SHP77 (cell line): ENCODE results near the gene TCP10L.
A peak's percentile ranks its signal among the peaks of the same experiment; 100 is the strongest.
"Not testable (repeated sequence)": the region's sequence is repeated elsewhere in the genome, so short reads cannot be mapped to it uniquely, and the experiment has no call there.

Experiments
- DNase-seq, 2 experiments: peaks; one replicate each; lab custom pipeline; 2025; lab: John Stamatoyannopoulos, UW

The TCP10L gene, protein sequence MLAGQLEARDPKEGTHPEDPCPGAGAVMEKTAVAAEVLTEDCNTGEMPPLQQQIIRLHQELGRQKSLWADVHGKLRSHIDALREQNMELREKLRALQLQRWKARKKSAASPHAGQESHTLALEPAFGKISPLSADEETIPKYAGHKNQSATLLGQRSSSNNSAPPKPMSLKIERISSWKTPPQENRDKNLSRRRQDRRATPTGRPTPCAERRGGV

DNA sequence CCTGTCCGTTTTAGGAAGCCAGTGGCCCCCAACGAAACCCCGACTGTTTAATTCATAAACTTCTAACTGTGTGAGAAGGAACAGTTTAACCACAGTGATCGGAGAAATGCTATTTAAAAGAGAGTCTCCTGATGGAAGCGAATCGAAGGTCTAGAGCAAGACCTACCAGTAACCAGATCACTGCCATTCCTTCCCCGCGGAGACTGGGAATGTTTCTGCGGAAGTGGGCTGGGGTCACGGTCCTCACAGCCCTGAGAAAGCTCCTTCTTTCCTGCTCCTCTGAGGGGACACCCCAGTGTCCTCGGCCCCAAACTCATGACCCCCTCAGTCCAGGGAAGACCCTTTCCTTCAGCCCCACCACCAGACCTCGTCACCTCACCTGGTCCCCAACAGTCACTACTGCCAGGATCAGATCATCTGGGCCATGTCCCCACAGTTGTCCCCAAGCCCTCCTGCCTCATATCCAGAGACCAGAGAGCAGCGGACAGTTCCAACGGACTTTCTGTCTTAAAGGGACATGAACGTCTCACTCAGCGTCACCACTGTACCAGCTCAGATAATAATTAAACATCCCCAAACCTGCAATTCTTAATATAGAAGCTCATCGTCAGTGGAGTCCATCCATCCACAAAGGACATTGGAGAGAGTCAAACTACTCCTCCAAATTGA is at the start of gene TCP10L:
TCP10L (minus strand) TSS at position 482 of the 669 bp plus-strand sequence. CDS start 1,219 bp downstream, outside the sequence.
- no peak for DNase-seq

DNA sequence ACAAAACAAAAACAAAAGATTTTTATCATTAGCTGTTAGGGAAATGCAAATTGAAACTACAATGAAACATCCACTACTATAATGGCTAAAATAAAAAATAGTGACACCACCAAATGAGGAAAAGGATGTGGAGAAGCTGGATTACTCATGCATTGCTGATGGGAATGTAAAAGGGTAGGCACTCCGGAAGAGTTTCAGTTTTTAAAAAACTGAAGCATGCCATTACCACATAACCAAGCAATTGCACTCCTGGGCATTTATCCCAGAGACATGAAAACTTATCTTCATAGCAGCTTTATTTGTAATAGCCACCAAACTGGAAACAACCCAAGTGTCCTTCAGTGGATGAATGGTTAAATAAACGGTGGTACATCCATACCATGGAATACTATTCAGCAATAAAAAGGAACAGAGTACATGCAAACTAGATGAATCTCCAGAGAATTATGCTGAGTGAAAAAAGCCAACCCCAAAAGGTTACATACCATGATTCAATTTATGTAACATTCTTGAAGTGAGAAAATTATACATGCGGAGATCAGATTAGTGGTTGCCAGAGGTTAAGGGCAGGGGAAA is 41.4 kb upstream of the TCP10L start:
- no peak for DNase-seq

DNA sequence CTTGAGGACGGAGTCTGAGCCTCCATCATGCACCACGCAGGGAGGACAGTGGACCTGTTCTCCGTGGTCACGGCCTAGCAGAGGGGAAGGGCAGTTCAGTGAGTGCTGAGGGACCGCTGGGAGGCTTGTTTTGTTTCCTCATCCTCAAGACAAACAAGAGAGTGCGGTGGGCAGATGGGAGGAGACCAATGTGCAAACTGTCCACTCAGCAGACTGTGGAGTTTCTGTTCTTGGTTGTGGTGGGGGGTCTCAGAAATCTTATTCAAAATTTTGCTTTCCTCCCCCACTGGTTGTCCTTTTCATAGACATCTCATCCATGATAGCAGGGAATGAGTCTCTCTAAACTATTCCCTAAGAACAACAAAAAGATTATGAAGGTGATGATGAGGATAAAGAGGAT is 32.9 kb upstream of the TCP10L start:
- DNase-seq: not testable (repeated sequence)

DNA sequence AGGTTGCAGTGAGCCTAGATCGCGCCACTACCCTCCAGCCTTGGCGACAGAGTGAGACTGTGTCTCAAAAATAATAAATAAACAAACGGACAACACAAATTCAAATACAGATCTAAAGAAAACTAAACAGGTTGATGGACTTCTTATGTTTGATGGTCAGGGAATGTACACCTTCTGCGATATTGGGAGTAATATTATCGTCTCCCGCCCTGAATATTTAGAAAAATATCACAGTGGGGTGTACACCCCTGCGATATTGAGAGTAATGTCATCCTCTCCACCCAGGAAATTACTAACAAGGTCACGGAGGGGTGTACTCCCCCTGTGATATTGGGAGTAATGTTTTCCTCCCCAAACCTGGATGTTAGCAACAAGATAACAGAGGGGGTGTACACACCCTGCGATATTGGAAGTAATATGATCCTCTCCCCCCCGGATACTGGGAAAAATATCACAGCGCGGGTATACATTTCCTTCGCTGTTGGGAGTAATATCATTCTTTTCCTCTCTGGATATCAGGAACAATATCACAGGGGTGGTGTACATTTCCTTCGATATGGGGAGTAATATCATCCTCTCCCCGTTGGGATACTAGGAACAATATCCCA is 28.2 kb upstream of the TCP10L start:
- DNase-seq: no peak

DNA sequence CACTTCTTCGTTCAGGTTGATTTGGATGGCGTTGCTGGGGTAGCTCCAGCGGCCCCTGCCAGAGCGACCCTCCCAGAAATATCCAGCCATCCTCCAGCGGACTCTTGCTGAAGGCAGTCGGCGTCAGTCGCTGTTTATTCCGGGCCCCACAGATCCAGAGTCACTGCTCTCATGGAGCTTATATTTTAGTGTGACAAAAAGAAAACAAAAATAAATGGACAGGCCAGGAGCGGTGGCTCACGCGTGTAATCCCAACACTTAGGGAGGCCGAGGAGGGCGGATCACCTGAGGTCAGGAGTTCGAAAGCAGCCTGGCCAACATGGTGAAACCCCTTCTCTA is 27.6 kb upstream of the TCP10L start:
- no peak for DNase-seq

DNA sequence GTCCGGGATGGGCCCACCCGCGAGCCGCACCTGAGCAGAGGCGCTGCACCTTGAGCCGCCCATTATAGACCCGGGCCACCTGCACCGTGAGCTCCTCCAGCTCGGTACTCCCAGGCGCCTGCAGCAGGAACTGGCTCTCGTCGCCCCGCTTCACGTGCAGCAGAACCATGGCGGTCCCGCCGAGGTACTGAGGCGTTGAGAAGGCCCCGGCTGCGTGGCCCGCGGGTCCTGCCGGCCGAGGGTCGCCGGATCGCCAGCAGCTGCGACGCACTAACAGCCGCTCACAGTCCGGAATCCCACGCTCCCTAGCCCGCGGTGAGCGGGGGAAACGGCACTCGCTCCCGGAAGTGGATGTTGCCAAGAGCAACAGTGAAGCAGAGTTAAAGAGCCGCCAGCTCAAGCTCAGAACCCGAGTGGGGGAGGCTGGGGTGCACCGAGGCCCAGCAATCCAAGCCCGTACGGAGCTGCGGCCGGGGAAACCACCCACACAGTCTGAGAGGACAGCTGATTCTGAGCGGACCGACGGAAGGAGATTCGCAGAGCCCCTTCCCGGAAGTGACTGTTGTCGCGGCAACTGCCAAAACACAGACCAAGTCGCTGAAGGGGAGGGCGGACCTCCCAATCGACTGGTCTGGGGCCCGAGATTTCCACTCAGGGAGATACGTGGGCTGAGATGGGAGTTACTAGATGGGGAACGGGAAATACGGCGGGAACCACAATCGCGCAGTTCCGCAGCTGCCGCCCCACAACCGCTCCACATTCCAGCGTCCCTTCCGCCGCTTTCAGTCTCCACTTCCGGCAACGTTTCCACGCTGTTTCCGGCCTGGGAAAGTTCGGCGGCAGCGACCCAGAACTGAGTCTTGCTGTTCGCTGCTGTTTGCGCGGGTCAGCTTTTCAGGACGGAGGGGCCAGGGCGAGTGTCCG is 27.0 kb upstream of the TCP10L start, which contains the start of gene CFAP298:
CFAP298 (minus strand) TSS at position 303 of the 924 bp plus-strand sequence; CDS start at position 169, 134 bp downstream.
- peak; percentile 91 to 92 for DNase-seq

DNA sequence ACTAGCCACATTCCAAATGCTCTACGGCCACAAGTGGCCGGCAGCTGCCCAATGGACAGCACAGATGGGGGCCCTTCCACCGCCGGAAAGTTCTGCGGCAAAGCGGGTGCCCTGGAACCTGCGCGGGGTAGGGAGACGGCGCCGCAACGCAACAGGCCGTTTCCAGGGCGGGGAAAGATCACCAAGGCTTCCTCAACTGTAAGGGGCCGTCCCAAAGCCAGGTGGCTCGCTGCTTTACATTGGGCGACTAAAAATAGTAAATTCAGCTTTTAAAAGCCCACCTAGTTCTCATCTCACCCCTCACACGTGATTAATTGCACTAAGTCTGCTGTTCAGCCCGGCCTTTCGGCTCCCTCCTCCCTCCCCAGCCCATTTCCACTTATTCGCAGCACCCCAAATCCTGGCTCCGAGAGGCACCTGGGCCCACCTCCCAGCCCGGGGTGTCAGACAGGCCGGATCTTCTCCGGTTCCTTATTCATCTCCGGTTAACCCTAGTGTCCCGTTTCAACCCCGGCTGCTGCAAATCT is 26.2 kb upstream of the TCP10L start:
- peak in 1 of 2 experiments; percentile 8 for DNase-seq

DNA sequence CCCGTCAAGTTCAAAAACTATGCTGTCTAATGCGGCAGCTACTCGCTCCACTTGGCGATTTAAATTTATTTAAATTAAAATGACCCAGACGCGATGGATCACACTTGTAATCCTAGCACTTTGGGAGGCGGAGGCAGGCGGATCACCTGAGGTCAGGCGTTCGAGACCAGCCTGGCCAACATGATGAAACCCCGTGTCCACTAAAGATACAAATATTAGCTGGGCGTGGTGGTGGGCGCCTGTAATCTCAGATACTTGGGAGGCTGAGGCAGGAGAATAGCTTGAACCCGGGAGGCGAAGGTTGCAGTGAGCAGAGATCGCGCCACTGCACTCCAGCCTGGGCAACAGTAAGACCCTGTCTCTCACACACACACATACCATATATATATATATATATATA is 25.6 kb upstream of the TCP10L start:
- not testable (repeated sequence) for DNase-seq

DNA sequence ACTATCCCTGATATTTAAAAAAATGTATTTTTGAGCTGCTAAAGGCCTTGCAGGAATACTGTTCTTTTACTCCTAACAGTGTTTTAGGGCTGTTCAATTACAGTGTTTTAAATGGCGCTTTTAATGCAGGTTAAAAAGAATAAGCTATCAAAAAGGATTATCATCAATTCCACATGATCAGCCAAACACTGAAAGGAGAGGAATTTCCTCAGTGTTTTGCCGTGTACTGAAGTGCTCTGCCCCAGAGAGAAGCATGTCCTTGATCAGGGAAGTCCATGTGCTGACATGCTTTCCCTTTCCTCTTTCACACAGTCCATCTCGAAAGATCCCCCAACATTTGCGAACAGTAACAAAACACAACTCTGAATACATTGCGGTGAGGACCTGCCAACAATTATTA is 23.5 kb upstream of the TCP10L start:
- no peak for DNase-seq

DNA sequence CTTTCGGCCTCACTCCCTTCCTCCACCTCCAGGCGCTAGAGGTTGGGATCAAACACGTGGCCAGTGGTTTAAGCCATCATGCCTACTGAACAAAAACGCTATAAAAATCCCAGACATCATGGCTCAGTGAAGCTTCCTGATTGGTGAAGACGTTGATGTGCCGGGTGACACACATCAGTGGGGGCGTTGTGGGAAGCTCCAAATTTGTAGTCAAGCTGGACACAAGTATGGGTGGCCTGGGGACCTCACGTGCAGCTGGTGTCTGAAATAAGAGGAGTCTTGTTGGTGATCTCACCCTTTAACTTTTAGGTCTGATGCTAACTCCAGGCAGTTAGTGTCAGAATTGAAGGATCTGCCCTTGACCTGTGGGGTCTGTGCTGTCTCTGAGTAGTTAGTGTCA is 20.1 kb upstream of the TCP10L start:
- DNase-seq: no peak

DNA sequence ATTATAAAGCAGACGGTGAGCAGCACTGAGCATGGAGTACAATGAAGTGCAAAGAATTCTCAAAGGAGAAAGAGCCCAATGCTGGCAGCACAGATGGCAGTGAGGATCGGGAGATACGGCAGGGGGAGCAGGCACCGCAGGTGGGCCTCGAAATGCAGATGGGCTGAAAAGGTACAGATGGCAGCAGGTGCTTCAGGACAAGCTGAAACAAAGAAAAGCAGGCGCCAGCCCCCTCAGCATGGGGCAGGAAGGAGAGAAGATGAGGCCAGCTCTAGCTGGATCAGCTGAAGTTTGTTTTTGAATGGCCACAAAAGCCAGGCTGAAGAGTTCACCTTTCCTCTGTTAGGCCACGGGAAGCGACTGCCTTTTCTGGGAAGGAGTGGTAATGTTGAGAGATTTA is 19.1 kb upstream of the TCP10L start:
- no peak for DNase-seq

DNA sequence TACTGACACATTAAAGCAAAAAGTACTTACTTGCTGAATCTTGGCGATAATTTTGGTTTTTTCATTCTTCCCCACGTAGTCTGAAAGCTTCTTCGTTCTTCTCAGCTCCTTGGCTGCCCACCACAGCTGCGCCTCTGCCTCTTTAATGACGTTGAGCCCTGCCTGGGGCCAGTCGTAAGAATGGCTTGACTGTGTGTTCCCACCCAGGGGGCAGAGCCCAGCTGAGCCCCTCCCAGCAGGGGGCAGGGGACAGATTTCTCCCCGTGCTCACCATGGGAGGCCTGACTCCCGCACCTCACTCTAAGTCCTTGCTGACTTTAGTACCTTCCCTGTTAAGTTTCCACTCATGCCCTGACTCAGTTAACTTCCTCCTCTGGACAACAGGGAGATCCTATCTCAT is 17.8 kb upstream of the TCP10L start:
- no peak for DNase-seq

DNA sequence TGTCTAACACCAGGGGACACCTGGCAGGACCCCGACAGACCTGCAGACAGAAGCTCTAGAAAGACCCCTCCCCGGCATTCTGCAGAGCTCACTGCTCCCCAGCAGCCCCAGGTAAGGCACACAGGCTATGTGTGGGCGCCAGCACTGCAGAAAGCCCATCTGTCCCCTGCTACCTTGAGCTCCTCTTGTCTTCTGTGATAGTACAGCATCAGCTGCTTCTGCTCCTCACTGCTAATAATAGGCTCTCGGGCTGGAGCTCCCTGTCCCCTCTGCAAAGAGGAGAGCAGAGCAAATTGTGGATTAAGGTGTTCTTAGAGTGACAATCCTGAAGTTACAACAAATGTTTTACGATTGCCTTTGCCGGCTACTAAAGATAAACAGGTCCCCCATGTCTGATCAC is 16.8 kb upstream of the TCP10L start:
- no peak for DNase-seq

DNA sequence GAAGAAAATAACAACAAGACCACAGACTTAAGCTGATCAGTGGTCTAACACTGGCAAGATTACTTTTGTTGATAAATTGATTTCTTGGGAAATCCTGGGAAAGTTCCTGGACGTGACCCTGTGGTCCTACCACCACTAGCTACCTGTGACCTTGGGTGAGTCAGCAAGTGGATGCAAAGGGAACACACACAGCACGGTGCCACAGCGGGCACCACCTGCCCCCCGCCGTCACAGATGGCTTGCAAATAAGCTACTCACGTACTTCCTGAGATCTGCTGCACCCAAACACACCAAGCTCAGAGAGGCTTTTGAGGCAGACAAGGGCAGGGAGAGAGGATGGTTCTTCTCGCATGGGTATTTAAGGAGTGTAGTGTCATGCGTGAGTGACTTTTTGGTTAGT is 14.2 kb upstream of the TCP10L start:
- DNase-seq: no peak

DNA sequence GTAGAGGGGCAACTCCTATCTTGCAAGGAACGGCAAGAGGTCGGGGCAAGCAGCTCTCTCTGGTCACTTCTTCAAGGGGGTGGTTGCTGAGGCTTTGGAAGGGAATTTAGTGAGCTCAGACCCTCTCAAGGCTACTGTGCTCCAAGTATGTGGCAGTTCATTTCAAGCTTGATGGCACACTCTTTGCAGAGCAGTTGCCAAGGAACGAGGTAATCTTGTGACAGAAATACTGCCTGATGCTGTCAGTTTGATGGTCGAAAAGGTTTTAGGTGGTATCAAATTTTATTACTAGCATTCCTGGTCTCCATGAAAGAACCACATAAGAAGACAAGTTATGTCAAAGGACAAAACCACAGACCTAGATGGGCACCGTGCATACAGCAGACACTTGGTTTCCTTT is 13.8 kb upstream of the TCP10L start:
- DNase-seq: no peak

DNA sequence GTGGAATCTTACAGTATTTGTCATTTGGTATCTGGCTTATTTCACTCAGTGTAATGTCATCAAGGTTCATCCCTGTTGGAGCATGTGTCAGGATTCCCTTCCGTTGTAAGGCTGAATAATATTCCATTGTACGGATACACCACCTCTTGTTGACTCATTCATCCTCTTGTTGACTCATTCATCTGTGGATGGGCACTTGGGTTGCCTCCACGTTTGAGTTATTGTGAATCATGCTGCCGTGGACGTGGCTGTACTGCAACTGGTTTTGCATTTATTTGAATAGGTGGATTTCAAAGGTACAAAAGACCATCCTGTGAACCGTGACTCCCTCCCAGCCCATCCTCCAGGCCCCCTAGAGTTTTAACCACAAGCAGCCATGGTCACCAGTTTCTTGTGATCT is 11.9 kb upstream of the TCP10L start:
- DNase-seq: no peak

DNA sequence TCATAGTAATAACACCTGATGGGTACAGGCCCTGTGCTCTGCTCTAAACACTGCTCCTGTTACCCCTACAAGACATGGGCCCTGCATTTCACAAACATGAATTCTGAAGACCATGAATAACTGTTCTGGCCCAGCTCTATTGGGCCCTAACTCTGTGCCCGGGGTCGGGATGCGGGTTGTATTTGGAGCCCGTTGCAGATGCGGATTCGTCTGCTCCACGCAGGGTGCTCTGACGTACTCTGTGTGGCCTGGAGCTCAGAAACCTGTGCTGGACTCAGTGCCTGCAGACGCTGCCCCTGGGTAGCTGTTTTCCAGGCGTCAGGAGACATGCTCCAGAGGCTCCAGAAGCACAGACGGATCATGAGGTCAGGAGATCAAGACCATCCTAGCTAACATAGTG is 10.1 kb upstream of the TCP10L start:
- no peak for DNase-seq

DNA sequence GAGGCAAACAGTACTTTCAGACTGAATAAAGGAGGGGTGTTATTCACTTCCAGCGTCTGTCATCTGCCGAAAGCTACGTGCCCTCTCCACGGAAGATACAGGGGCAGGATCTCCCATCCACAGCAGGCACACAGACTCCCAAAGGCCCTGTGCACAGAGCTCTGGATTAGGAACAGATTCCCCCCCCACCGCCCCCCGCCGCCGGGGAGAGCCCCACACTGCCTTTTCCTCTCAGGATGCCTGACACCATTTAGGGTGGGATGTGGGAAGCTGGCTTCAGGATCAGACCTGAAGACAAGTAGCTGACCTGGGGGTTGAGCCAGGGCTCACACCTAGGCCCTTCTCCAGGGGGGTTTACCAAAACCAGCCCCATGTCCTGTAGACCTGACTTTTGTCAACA is 8.4 kb upstream of the TCP10L start:
- no peak for DNase-seq

DNA sequence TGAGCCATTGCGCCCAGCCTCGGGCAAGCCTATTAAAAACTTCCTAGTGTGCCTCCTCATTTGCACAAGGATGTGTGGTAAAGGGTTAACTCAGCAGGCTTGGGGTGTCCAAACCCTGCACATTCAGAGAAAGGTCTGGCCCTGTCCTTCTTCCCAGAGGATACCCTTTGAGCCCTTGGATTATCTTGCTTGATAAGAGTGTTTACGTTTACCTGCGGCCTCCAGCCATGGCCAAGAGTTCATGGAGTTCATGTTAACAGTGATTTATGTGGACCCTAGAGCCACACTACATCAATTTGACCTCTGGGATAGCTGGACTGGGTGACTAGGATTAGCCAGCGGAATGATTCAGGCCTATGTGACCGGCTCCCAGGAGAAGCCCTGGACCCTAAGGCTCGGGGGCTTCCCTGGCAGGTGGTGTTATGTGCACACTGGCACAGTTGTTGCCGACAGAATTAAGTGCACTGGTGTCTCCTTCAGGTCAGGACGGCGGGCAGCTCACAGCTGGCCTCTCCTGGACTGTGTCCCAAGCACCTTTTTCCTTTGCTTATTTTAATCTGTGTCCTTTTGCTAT is 7.7 kb upstream of the TCP10L start:
- DNase-seq: no peak

DNA sequence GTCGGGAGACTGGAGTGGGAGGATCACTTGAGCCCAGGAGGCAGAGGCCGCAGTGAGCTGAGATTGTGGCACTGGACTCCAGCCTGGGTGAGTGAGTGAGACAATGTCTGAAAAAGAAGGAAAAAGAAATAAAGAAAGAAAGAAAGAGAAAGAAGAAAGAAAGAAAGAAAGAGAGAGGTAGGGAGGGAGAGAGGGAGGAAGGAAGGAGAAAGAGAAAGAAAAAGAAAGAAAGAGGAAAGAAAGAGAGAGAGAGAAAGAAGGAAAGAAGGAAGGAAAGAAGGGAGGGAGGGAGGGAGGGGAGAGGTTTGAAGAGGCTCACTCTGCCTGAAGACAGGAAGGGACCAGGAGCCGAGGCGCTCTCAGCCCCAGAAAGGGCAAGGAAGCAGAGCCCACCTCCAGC is 4.8 kb upstream of the TCP10L start:
- no peak for DNase-seq

DNA sequence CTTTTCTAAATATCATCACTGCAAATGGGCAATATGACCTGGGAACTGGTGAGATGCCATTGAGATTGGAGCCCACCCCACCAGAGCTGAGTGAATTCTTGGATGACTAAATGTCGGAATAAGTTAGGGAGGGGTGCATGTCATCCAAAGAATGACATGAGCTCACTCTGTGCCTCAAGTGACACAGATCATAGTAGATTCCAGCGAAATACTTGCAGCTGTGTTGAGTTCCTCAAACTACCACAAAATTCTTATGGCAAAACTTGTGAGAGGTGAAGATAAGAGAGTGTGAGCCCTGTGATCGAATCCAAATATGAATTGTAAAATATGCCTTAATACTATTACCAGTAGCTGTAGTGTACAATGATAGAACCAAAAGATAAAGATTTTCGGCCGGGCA is 2.3 kb upstream of the TCP10L start:
- DNase-seq: no peak

DNA sequence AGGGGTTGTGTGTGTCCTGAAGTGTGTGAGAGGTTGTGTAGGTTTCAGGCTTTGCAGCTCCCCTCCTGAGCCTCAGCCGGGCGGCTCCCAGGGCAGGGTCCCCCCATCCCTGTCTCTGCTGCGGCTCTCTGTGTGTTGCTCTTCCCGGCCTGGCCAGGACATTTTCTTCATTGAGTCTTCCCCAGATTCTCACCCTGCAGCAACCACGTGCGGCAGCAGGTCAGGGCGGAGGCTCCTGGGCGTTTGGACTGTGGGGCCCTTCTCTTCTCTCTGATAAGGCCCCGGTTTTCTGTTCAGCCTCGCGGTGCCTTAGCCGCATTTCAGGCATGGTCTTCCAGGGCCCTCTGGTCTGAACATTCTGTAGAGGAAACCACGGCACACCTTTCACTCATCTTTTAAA is 1.8 kb upstream of the TCP10L start:
- DNase-seq: no peak
